ENCODE results near the gene CACNA2D3.

The CACNA2D3 gene

GRCh38 chr3:54987719-54988118 lies 865.4 kb downstream of the CACNA2D3 start:
- DNase-seq: no peak

DNA sequence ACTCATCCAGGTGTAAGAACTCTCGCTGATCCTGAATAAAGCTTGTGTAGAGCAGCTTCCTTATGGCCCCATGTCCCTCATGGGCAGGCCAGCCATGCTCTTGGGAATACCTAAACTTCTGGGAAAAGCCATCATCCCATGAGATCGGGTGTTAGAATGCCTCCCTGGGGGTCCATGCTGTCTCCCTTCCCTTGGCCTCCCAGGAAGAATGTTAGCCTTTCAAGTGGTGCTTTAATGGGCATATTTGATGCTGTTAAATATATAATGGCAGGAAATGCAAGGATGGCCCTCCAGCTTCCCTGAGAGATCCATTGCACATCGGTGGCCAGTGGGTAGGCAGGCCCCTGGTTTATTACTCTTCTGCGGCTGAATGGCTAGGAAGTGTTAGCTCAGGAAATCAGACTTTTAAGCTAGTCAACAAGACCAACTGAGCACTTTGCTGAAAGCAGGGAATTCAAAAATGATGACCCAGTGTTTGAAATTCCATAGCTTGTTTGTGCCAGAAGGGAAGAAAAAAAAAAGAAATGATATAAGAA lies 866.0 kb downstream of the CACNA2D3 start:
- no peak for DNase-seq

- DNase-seq: no peak
Observed at GRCh38 chr3:54988838-54989630, 866.7 kb downstream of the CACNA2D3 start.

DNA sequence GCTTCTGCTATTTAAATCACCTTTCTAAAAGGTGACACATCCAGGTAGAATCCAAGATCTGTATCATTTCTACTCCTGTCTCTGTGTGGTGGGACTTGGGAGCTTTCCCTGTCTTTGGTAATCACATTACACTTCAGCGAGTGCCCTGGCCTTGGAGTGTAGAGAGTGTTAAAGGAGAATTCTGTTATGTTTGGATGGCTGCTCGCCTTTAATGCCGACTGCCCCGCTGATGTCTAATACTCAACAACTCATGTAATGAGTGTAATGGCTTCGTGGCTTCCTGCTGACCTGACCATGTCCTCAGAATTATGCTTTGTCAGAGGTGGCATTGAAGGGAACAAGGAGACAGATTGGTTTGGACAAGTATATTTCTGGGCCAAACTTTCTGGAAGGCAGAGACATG lies 871.8 kb downstream of the CACNA2D3 start:
- DNase-seq: no peak

DNA sequence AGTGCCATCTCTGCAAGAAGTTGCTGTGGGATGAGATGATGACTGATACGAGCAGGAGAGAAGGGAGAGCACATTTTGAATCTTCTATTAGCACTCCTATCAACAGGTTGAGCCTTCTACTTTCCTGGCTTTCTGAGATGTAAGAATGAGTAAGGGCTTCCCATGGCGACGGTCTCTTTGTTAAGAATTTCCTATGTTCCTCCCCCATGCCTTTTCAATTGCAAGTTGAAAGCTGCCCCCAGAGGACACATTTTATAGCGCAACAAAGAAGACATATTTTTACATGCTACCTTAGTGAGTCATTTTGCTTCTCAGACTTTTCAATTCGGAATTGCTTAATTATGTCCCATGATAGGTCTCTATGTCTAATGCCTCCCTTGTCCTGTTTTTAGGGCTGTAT lies 876.8 kb downstream of the CACNA2D3 start:
- no peak for DNase-seq

DNA sequence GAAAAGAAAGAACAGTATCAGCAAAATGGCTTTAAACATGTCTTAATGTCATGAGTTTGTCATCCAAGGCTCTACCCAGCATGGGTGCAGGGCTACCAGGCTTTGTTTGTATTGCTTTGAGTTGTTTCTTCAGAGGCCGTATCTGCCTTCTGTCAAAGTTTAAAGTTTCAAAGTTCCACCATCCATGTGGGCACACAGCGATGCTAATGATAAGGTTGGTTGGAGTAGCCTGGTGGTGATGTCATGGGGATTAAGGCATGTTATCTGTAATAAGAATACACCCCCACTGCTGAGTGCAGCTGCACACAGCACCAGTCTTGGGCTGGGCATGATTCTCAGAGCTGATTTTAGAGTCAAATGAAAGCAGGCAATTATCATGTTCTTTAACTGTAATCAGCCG lies 877.5 kb downstream of the CACNA2D3 start:
- no peak for DNase-seq

DNA sequence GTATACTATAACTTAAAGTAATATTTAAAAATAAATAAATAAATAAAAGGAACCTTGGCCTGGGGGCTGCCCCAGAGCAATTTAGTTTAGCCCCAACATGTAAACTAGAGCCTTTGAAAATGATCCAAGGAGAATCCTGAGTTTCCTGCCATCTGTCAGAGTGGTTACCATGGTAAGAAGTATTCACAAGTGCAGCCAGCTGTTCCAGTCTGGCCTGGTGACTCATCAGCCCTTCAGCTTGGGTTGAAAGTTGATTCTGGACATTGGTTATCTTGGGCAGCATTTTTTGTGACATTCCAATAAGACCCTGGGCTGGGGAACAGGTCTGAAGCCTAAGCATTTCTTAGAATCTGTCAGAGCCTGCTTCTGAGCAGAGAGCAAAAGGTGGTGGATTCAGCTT lies 878.2 kb downstream of the CACNA2D3 start:
- DNase-seq: no peak

GRCh38 chr3:55000953-55001352 lies 878.6 kb downstream of the CACNA2D3 start:
- no peak for DNase-seq

DNA sequence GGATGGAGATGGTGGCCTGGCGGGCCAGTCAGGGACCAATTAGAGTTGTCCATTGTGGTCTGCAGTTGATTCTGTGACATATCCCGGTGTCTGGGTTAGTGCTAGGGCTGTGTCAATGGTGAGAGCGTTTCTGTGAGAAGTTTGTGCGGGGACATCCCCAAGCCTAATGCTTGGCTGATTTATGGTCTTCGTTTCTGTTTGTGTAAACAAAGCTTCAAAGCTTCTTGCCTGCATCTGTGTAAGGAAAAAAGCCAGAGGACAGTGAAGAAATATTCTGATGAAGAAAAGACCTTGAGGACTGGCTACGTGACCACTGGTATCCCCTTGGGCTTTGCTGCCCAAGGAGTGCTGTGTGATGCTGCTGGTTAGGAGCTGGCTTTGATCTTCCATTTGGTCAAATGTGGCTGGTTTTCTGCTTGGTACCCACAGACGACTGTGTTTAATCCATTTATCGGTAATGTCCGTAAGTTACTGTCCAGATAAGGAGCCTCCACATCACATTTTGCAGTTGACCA lies 880.1 kb downstream of the CACNA2D3 start:
- DNase-seq: no peak

DNA sequence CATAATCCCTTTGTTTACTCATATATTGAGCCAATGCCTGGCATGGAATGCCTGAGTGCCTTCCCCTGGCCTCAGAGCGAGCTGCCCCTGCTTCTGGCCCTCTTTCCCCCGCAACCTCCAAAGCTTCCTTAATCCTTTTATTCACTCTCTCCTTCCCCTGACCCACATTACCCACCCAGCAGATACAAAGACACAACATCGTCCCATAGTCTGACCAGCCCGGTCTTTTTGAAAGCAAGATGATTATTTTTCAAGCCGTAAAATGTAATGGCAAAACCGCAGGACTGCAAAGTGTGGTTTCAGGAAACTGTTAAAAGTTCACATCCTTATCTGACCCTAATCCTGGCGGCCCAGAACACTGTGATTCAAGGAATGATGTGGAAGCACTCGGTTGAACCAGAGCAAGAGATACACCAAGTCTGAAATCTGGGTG lies 883.9 kb downstream of the CACNA2D3 start:
- no peak for DNase-seq

DNA sequence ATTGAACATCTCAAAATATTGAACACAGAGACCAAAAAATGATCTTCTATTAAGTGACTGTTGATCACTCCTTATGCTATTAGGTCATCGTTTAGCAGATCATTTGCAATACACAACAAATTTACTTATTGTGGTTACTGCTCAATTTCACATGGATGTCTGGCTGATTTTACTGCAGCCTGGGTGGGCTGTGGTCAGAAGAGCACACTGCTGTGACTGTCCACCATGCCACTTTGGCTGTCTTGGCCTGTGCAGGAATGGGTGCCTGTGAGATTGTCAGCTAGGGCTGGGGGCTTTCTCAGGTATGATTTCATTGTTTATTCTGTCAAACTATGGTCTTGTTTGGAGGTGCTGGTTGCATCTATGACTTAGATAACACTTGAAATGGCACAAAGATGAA lies 885.6 kb downstream of the CACNA2D3 start:
- DNase-seq: no peak

DNA sequence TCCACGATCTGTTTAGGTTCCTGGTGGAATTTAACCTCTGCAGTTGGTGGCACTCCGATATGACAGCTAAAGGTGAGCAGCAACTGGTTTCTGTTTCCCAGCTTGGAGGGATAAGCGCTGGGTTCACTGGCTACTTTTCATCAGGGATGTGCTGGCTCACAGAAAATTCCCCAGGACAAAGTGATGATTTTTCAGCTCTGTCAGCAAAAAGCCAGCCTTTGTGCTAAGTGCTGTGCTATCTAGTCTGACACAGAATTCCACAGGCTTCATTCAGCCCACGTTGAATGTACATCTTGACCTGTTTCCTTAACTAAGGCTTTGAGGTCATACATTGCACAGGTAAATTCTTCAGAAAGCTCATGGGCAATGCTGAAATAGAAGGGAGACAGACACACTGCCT lies 887.0 kb downstream of the CACNA2D3 start:
- DNase-seq: no peak

DNA sequence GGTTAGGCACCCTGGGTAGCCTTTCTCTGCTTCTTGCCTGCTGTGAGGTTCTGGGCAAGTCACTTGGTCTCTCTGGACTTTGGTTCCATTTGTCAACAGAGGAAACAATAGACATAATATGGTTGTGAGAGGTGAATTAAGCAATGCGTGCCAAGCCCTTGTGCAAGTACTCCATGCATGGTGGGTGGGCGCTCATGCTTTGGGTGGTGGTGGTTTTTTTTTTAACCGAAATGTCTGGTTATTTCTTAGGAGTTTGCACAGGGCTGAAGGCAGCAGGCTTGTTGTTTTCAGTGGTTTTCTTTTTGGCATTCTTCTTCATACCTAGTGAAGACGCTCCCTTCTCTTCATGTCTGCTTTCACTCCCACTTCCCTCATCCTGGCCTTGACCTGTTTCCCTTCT lies 889.7 kb downstream of the CACNA2D3 start:
- DNase-seq: no peak

DNA sequence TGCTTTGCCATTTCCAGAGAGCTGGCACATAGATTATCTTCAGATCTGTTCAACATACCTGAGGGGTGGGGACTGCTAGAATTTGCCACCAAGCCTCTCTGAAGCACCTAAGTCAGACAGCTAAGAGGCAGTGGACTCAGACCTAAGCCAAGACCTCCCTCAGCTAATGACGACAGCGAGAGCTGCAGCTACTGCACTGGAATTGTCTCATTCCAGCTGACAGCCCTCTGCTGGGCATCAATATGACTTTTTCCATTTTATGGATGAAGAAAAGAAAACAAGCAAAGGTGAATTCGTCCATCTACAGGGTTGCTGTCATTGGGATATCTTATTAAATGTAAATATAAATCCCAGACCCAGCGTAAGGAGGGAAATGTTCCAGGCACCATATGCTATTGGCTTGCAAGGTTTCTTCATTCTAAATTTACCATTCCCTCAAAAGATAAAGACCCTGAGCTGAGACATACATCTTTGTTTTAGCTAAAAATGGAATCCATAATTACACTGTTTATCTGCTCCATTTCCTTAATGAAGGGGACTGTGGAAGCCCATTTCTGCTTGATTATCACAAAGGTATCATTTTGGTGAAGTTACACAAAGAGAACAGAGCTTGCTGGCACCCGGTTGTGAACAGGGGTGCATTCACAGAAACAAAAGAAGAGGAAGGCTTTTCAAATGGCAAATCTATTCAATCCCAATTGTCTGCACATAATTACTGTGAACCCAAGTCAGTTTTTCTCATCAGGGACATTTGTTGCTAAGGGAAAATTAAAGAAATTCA lies 891.0 kb downstream of the CACNA2D3 start:
- DNase-seq: no peak

DNA sequence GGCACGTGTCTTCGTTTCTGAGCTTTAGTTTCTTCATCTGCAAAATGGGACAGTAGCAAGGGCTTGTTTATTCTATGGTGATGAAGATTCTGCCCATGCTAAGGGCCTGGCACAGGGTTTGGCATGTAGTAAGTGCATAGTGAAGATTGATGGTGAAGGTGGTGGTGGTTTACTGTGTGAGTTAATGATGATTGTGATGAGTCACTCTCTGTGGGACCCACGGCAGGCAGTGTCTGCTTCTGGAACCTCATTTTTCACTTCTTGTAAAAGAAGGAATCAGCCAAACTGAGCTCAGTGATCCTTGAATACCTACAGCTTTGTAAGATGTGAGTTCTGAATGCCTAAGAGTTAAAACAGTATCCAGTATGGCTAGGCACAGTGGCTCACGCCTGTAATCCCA lies 891.7 kb downstream of the CACNA2D3 start:
- DNase-seq: no peak

GRCh38 chr3:55014906-55015305 lies 892.6 kb downstream of the CACNA2D3 start:
- no peak for DNase-seq

- no peak for DNase-seq
Observed at GRCh38 chr3:55017876-55018275, 895.5 kb downstream of the CACNA2D3 start.

- no peak for DNase-seq
Observed at GRCh38 chr3:55030938-55031337, 908.6 kb downstream of the CACNA2D3 start.

DNA sequence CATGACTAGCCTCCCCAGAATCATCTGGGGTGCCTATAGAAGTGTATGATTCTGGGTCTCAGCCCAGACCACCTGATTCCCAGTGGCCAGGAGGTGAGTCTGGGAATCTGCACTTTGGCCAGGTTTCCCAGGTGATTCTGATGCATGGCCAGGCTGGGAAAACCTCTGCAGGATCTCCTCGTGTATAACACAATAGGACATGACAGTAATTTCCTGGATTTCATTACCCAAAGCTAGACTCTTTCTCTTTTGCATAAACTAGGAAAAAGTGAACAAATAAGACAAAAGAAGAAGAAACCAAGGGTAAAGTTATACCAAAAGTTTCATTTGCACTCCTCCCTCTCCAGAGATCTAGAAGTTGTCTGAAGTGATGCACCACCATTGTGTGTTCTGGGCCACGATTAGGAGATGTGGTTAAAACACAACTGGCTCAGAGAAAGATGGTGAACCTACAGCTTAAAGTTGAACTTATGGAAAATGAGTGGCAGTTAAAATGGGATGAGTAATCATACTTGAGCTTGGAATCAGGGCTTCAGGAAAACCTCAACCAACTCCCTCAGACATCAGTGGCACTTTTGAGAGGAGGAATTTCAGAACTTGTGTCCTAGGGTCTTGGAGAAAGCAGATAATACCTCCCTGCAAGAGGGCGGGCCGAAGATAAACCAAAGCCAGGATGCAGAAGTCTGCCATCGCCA lies 914.7 kb downstream of the CACNA2D3 start:
- no peak for DNase-seq

- no peak for DNase-seq
Observed at GRCh38 chr3:55042591-55042990, 920.2 kb downstream of the CACNA2D3 start.

- DNase-seq: no peak
Observed at GRCh38 chr3:55044486-55044885, 922.1 kb downstream of the CACNA2D3 start.

DNA sequence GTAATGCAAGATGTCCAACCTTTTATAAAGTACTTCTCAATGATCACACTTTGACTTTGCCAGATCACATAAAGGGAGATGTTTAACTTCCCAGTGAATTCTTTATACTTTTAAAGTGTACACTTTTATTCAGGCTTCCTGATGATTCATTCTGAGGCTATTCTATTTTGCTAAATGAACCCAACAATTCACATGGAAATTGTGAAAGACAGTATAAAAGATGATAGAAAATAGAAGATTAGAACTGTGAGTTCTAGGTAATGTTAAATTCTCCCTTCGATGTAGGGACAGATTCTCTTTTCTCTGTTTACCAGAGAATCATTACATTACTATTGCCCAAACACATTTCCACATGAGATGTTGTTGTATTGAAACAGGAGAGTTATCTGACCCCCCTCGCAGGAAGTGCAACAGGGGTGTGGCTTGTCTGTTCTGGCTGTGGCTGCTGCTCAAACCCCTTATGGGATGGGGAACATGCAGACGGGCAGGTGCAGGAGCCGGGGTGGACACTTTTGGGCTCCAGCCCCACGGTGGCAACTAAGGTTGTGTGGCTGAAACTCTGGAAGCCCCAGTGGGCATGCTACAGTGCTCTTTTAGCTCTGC lies 936.8 kb downstream of the CACNA2D3 start:
- no peak for DNase-seq

Data from NCI-H2081 treated with DMSO at 0.1 percent for 48 hours (cell line).